ENCODE data around the gene ERG28.
A peak's percentile ranks its signal among the peaks of the same experiment; 100 is the strongest.

The ERG28 gene

GRCh38 chr14:75667099-75667765 lies 6.6 kb upstream of the ERG28 start:
- no peak for DNase-seq
- in situ Hi-C loops (cut with MboI; ENCODE audit: low pct_unique_long_range_greater_than_20kb, low sequenced_read_pairs): no loop called here

- no peak for DNase-seq
- in situ Hi-C loops (cut with MboI; ENCODE audit: low pct_unique_long_range_greater_than_20kb, low sequenced_read_pairs): no loop called here
These were observed 2.3 kb upstream of the ERG28 start for GRCh38 chr14:75662966-75663365.

GRCh38 chr14:75661499-75661814 lies 781 bp upstream of the ERG28 start:
- no peak for DNase-seq
- in situ Hi-C loops (cut with MboI; ENCODE audit: low pct_unique_long_range_greater_than_20kb, low sequenced_read_pairs): no loop called here

GRCh38 chr14:75660238-75660629 lies 442 bp downstream of the ERG28 start:
- DNase-seq: peak; percentile 5
- in situ Hi-C loops (cut with MboI; ENCODE audit: low pct_unique_long_range_greater_than_20kb, low sequenced_read_pairs): no loop called here

- in situ Hi-C loops (cut with MboI; ENCODE audit: low pct_unique_long_range_greater_than_20kb, low sequenced_read_pairs): no loop called here
- DNase-seq: no peak
These were observed 1.7 kb downstream of the ERG28 start for GRCh38 chr14:75658957-75659356.

GRCh38 chr14:75657331-75657730 lies 3.3 kb downstream of the ERG28 start:
- in situ Hi-C loops (cut with MboI; ENCODE audit: low pct_unique_long_range_greater_than_20kb, low sequenced_read_pairs): no loop called here
- DNase-seq: no peak

- in situ Hi-C loops (cut with MboI; ENCODE audit: low pct_unique_long_range_greater_than_20kb, low sequenced_read_pairs): no loop called here
- DNase-seq: no peak
These were observed 5.4 kb downstream of the ERG28 start for GRCh38 chr14:75655235-75655634.

- in situ Hi-C loops (cut with MboI; ENCODE audit: low pct_unique_long_range_greater_than_20kb, low sequenced_read_pairs): no loop called here
- peak; percentile 85 for DNase-seq
These were observed 6.4 kb downstream of the ERG28 start for GRCh38 chr14:75654127-75654732.

GRCh38 chr14:75653563-75653962 lies 7.1 kb downstream of the ERG28 start:
- in situ Hi-C loops (cut with MboI; ENCODE audit: low pct_unique_long_range_greater_than_20kb, low sequenced_read_pairs): no loop called here
- no peak for DNase-seq

- in situ Hi-C loops (cut with MboI; ENCODE audit: low pct_unique_long_range_greater_than_20kb, low sequenced_read_pairs): no loop called here
- no peak for DNase-seq
These were observed 10.2 kb downstream of the ERG28 start for GRCh38 chr14:75650253-75651058.

- no peak for DNase-seq
- in situ Hi-C loops (cut with MboI; ENCODE audit: low pct_unique_long_range_greater_than_20kb, low sequenced_read_pairs): loop anchor here (10.0 kb wide), 1 partner anchor 75 kb away; the partner anchor contains the start of gene FLVCR2
These were observed 10.9 kb downstream of the ERG28 start for GRCh38 chr14:75649773-75650172.

GRCh38 chr14:75649337-75649736 lies 11.3 kb downstream of the ERG28 start:
- DNase-seq: no peak
- in situ Hi-C loops (cut with MboI; ENCODE audit: low pct_unique_long_range_greater_than_20kb, low sequenced_read_pairs): loop anchor here (10.0 kb wide), 1 partner anchor 75 kb away; the partner anchor contains the start of gene FLVCR2

- no peak for DNase-seq
- in situ Hi-C loops (cut with MboI; ENCODE audit: low pct_unique_long_range_greater_than_20kb, low sequenced_read_pairs): loop anchor here (10.0 kb wide), 1 partner anchor 73 kb away; the partner anchor contains the start of gene FLVCR2
These were observed 12.4 kb downstream of the ERG28 start for GRCh38 chr14:75648066-75648838.

GRCh38 chr14:75647640-75648039 lies 13.0 kb downstream of the ERG28 start:
- in situ Hi-C loops (cut with MboI; ENCODE audit: low pct_unique_long_range_greater_than_20kb, low sequenced_read_pairs): loop anchor here (10.0 kb wide), 1 partner anchor 73 kb away; the partner anchor contains the start of gene FLVCR2
- DNase-seq: no peak

GRCh38 chr14:75646762-75647161 lies 13.9 kb downstream of the ERG28 start:
- in situ Hi-C loops (cut with MboI; ENCODE audit: low pct_unique_long_range_greater_than_20kb, low sequenced_read_pairs): loop anchor here (10.0 kb wide), 1 partner anchor 72 kb away; the partner anchor contains the start of gene FLVCR2

GRCh38 chr14:75645056-75645455 lies 15.6 kb downstream of the ERG28 start:
- in situ Hi-C loops (cut with MboI; ENCODE audit: low pct_unique_long_range_greater_than_20kb, low sequenced_read_pairs): loop anchor here (10.0 kb wide), 1 partner anchor 70 kb away; the partner anchor contains the start of gene FLVCR2
- DNase-seq: no peak

More at GRCh38 chr14:75646762-75647161, 13.9 kb downstream of the ERG28 start:
- DNase-seq: no peak

- no peak for DNase-seq
- in situ Hi-C loops (cut with MboI; ENCODE audit: low pct_unique_long_range_greater_than_20kb, low sequenced_read_pairs): loop anchor here (10.0 kb wide), 1 partner anchor 69 kb away; the partner anchor contains the start of gene FLVCR2
These were observed 16.7 kb downstream of the ERG28 start for GRCh38 chr14:75643985-75644384.

GRCh38 chr14:75640876-75641275 lies 19.8 kb downstream of the ERG28 start:
- in situ Hi-C loops (cut with MboI; ENCODE audit: low pct_unique_long_range_greater_than_20kb, low sequenced_read_pairs): loop anchor here (10.0 kb wide), 1 partner anchor 66 kb away; the partner anchor contains the start of gene FLVCR2
- DNase-seq: no peak

- in situ Hi-C loops (cut with MboI; ENCODE audit: low pct_unique_long_range_greater_than_20kb, low sequenced_read_pairs): no loop called here
- DNase-seq: no peak
These were observed 24.5 kb downstream of the ERG28 start for GRCh38 chr14:75636100-75636692.

Data from KBM-7 (cell line).